TTC549 (cell line): Measurements from ENCODE around the gene PRKCE.
"Not testable (repeated sequence)": the region's sequence is repeated elsewhere in the genome, so short reads cannot be mapped to it uniquely, and the experiment has no call there.

ENCODE experiments used
- FAIRE-seq: peaks from 2 replicates; lab custom pipeline; 2012; peaks lifted over from hg19 to GRCh38; lab: Jason Lieb, UNC

The PRKCE gene

DNA sequence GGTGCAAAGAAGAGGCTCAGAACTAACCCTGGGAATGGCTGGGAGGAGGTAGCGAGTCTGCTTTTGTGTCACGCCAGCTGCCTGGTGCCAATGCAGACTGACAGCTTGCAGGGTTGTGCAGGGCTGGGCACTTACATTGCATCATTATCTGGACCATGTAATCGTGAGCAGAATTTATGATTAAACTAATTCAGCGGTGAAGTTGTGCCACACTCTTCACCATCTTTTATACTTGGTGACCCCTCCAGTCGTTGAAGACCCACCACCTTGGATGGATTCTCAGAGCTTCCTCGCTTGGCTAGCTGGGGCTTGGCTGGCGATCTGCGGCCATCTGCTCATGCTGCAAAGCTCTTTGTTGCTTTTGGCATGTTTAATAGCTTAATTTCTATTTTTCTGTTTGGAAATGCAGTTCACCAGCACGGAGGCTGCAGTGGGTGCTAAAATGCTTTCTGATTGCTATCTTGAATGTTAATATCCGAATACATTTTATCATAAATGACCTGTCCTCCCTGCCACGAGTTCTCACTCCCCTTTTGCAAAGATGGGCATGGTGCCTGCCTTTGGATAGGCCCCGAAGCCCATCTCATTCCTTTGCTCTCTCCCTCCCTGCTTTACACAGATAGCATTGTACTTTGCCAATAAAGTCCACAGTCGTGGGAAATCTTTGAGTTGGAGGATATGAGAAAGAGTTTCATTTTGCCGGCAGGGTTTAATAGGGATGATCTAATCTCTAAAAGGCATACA is 188.2 kb downstream of the PRKCE start:
- FAIRE-seq: no peak

DNA sequence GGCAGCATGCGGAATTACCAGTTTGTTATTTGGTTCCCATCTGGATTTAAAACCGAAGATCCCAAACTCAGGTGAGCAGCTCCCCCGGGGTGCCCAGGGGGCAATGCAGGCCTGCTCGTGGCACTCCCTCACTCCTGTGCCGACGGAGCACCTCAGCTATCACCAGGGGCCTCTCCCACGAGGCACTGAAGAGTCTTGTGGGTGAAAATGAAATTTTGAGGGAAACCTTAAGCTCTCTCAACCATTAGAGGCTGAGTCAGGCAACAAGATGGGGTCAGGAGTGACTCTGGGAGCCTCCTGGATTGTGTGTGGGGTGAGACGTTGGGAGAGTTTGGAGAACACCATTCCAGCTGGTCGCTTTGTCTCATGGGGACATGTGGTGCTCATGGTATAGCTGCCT is 189.0 kb downstream of the PRKCE start:
- FAIRE-seq: no peak

GRCh38 chr2:45841752-45842407 is 190.4 kb downstream of the PRKCE start:
- FAIRE-seq: no peak

DNA sequence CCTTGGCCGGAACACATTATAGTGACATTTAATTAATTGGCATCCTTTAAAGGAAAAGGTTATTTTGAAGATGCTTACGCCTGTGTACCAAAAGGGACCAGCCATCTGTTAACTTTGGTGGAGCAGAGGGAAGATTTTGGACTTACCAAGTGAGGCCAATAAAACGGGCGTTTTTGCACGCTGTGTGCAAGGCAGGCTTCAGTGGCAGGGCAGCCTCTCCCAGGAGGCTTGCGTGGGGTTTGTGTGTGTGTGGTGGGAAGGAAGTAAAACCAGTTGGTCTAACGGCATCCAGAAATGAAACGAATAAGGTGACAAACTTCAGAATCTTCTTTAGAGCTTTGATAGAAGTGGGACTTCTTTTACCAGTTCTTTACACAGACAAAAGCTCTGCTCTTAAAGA is 191.7 kb downstream of the PRKCE start:
- FAIRE-seq: no peak

DNA sequence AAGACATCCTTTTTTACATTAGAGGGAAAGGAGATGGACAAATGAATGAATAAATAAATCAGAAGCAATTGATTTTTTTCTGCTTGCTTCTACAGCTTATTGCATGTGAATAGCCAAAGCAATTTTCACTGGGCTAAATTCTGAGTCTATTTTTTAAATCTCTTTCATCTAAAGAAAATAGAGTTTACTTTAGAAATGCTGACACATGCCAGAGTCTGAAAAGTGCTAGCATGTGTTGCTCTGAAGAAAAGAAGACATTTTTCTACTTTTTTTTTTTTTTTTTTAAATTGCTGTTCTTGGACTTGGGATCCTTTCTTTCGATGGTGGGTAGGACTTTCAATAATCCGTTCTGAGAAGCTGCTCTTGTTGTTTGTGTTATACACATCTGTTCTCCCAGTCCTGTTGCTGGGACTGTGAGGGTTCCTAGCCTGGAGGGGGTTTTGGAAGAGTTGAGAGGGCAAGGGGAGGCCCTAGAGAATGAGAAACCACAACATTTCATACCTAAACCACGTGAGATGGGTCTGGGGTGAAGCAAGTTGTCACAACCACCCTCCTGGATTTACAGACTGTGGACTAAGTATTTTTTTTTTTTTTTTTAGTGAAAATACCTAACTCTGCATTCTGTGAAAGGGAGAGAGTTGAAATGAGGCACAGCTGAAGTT is 193.5 kb downstream of the PRKCE start:
- no peak for FAIRE-seq

DNA sequence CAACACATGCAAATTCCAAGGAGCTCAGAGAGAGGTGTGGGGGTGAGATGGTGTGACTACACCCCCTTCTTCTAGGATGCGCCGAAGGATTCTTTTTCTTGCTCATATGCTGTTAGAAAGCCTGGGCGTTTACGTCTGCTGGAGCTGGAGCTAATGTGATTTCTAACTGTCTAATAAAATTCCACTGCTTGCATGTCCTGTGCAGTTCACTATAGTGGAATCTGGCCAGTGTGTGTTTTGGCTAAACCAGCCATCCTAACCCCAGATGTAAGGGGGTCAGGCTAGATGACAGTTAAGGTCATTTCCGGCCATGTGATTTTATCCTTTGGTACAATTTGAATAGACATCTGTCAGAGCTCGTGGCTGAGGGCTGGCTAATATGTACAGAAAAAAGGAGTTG is 194.1 kb downstream of the PRKCE start:
- FAIRE-seq: no peak

GRCh38 chr2:45849491-45850283 is 198.2 kb downstream of the PRKCE start:
- FAIRE-seq: no peak

GRCh38 chr2:45850558-45850957 is 199.1 kb downstream of the PRKCE start:
- FAIRE-seq: no peak

- FAIRE-seq: no peak
Observed at GRCh38 chr2:45851111-45851510, 199.6 kb downstream of the PRKCE start.

DNA sequence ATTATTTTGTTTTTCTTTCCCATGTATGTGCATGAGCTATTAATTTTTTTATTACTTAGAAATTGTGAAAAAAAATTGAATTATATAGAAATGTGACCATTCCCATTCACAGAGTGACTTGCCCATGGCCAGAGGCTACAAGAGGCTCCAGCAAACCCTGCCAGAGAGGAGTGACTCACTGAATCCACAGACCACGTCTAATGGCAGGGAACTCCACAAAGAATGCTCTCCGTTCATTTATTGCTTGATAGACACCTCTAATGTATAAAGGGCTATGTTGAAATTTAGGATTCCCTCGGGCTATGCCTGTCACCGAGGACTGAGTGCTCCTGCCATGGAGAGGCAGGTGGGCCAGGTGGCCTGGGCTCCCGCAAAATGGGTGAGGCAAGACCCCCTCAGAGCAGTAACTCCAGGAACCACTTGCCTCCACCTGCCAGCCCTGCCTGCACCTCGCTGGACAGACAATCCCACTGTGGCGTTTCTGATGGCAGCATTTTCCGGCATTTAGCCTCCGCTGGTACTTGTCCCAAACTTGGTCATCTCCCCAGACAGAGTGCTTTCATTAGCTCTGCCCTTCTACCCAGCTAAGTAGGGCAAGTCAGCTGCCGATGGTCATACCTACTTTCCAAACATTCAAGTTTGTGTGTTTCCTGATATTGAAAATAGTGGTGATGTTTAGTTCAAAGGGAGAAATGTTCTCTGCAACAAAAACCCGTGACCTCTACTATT is 200.3 kb downstream of the PRKCE start:
- FAIRE-seq: no peak

DNA sequence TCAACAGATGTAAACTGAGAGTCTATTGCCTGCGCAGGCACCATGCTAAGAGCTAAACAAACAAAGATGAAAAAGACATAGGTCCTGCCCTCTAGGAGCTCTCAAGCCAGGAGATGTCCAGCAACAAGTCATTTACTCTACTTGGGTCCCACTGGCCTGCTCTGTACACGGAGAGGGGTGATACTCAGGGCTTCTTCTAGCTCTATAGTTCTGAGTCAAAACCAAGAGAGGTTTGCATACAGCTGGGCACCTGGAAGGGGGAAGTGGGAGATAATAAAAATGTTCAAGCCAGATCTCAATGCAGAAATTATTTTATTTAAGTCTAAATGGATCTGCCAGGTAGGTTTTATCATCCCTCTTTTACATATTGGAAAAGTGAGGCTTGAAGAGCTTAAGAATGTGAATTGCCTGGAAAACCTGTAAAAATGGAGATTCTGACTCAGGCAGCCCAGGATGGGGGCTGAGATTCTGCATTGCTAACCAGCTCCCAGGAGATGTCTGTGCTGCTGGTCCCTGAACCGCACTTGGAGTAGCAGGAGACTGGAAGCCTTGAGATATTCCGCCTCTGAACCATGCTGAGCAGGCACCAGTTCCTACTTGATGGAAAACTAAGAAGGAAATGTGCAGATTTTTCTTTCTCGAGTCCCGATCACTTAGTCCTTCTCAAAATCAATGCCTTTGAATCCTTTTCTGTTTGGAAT is 201.1 kb downstream of the PRKCE start:
- no peak for FAIRE-seq

GRCh38 chr2:45855374-45855773 is 203.9 kb downstream of the PRKCE start:
- FAIRE-seq: no peak

- FAIRE-seq: no peak
Observed at GRCh38 chr2:45856391-45857274, 205.2 kb downstream of the PRKCE start.

DNA sequence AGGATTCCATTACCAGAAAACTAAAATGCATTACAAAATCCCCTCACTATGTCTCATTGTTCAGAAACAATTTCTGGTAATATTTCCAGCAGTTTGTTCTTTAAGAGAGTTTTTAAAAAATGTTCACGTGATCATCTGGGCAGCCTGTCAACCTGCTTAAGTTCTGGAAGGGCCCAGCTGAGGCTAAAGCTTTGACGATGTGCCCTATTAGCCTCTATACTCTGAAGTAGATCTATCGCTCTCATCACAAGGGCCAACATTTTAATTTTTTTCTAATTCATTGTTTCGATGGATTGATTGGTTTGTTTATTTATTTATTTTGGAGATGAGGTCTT is 205.8 kb downstream of the PRKCE start:
- FAIRE-seq: no peak

GRCh38 chr2:45857867-45858520 is 206.5 kb downstream of the PRKCE start:
- no peak for FAIRE-seq

- FAIRE-seq: not testable (repeated sequence)
Observed at GRCh38 chr2:45858872-45859271, 207.4 kb downstream of the PRKCE start.

DNA sequence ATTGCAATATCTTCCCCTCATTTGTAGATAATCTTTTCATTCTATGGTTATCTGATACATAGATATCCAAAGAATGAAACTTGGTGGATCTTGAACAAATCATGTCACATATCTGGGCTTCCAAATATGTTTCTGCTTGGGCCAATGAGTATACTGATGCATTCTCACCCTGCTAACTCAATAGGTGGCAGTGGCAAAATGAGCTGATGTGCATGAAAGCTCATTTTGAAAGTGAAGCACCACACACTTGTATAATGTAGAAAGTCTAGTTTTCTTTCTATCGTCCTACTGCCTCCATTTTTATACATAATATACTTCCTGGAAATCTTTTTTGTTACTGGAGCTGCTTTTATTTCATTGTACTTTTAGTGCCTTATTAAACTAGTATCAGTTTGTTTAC is 208.2 kb downstream of the PRKCE start:
- no peak for FAIRE-seq

DNA sequence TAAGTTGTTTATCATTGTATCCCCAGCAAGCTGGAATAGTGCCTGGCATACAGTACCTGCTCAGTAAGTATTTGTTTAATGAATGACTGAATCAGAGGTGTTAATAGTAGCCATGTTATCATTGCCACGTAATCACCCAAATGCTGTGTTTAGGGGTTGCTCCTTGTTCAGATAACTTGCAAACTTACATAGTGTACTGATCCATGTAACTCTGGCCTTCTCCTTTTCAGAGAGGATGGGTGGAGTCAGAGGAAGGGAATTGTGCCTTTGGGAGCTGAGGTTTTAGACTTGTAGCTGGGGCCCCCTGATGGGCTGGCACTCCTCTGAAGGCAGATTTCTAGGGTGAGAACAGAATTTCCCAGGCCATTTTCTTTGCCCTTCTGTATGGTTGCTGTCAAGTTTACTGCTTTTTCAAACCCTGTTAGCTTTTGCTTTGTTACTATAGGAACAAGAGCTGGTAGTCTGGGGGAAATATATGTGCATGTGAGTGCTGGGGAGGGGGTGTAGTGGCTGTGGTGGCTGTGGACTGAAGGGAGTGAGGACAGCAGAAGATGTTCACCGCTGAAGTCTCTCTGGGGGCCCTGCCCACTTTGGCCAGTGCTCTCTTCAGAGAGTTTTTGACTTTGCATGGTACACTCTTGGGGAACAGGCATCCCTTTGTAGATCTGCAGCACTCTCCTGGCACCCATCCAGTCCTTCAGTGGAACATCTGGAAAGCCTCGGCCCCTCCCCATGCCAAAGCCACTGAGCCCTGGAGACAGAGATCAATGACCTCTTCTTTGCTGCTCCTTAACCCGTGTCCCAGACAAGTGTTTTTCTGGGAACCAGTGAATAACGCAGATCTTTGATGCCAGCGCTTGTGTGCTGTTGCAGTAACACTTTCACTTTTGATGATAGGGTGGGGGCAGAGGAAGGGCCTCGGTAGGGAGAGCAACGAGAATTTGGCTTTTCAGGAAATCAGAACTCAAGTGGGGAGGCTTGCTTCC is 209.0 kb downstream of the PRKCE start:
- no peak for FAIRE-seq

DNA sequence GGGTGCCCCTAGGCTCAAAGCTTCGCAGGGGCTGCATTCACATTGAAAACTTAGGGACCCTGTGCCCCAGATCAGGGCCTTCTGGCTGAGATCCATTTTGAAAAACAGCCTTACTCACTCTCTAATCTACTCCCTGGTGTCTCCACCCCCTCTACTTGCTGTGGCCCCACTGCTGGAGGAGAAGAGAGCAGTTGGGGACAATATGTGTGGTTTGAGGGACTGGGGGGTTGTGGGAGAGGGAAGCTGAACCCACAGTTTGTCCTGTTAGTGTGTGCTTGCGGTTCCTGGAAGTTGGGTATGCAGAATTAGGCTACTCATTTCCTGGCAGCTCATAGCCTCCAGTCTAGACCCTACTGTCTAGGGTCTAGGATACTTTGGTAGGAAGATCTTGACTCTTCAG is 211.4 kb downstream of the PRKCE start:
- FAIRE-seq: no peak
